Liver (tissue), 3 donors: ENCODE measurements around the gene ACSBG1.
A peak's percentile ranks its signal among the peaks of the same experiment; 100 is the strongest.

Experiments
- GABPA ChIP-seq, 2 donors: IDR thresholded peaks in 1 of 2; conservative IDR thresholded peaks in 1 of 2; 2 replicates each; pipeline ENCODE4 v1.6.1; 2016; ENCODE audit warnings: antibody characterized with exemption in 2 of 2, mild to moderate bottlenecking in 1 of 2, moderate library complexity in 1 of 2
- NR2F2 ChIP-seq: IDR thresholded peaks from 2 replicates; pipeline ENCODE4 v1.6.1; 2016; ENCODE audit warnings: antibody characterized with exemption
- TF ChIP-seq, protein P1 (sequence below): fragments of 150-350 bp; IDR thresholded peaks from 2 replicates; pipeline ENCODE4 v1.5.1; 2017; ENCODE audit warnings: improper control_type of control experiment, low read depth, low read length; ENCODE audit not compliant: missing input control
- TF ChIP-seq, protein P2 (sequence below): IDR thresholded peaks from 2 replicates; pipeline ENCODE4 v1.6.1; 2016; ENCODE audit warnings: antibody characterized with exemption, mild to moderate bottlenecking
- donor health status: healthy.
- donor health status: healthy.

DNA sequence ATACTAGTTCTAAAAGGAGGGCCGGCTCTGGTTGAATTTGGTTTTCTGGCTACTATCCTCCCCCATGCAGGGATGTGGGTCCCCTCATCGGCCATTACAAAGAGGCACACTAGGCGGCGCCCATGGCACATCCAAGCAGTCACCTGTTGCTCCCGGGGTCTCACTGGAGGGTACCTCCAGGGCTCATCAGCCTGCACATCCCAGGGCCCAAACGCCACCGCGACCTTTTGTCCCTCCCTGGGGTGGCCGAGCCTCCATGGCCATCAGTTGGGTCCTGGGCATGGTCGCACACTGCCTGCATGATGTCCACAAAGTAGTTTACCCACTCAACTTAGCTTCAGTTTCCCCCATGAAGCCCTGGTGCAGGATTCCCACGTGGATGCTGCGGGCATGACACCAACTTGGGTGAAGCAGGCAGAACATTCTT lies 56.9 kb downstream of the ACSBG1 start:
- TF ChIP-seq GABPA (IDR thresholded peaks at IDR 0.05 in 1 of 2, conservative IDR thresholded peaks at IDR 0.05 in 1 of 2) (no peak), NR2F2 (no peak)
- TF ChIP-seq, protein P1, sequence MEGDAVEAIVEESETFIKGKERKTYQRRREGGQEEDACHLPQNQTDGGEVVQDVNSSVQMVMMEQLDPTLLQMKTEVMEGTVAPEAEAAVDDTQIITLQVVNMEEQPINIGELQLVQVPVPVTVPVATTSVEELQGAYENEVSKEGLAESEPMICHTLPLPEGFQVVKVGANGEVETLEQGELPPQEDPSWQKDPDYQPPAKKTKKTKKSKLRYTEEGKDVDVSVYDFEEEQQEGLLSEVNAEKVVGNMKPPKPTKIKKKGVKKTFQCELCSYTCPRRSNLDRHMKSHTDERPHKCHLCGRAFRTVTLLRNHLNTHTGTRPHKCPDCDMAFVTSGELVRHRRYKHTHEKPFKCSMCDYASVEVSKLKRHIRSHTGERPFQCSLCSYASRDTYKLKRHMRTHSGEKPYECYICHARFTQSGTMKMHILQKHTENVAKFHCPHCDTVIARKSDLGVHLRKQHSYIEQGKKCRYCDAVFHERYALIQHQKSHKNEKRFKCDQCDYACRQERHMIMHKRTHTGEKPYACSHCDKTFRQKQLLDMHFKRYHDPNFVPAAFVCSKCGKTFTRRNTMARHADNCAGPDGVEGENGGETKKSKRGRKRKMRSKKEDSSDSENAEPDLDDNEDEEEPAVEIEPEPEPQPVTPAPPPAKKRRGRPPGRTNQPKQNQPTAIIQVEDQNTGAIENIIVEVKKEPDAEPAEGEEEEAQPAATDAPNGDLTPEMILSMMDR = peak; percentile 38
- TF ChIP-seq, protein P2, sequence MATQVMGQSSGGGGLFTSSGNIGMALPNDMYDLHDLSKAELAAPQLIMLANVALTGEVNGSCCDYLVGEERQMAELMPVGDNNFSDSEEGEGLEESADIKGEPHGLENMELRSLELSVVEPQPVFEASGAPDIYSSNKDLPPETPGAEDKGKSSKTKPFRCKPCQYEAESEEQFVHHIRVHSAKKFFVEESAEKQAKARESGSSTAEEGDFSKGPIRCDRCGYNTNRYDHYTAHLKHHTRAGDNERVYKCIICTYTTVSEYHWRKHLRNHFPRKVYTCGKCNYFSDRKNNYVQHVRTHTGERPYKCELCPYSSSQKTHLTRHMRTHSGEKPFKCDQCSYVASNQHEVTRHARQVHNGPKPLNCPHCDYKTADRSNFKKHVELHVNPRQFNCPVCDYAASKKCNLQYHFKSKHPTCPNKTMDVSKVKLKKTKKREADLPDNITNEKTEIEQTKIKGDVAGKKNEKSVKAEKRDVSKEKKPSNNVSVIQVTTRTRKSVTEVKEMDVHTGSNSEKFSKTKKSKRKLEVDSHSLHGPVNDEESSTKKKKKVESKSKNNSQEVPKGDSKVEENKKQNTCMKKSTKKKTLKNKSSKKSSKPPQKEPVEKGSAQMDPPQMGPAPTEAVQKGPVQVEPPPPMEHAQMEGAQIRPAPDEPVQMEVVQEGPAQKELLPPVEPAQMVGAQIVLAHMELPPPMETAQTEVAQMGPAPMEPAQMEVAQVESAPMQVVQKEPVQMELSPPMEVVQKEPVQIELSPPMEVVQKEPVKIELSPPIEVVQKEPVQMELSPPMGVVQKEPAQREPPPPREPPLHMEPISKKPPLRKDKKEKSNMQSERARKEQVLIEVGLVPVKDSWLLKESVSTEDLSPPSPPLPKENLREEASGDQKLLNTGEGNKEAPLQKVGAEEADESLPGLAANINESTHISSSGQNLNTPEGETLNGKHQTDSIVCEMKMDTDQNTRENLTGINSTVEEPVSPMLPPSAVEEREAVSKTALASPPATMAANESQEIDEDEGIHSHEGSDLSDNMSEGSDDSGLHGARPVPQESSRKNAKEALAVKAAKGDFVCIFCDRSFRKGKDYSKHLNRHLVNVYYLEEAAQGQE = no peak
